Spleen (tissue), 11 donors: Measurements from ENCODE around the gene SLAMF9. TPM values are rescaled to one million over a fixed set of nuclear protein-coding genes. Genes with fewer than 3 reads are reported as not detected.

Source experiments
- DNase-seq: peaks from one replicate; pipeline ENCODE4 v3.0.0-alpha.2; 2020
- H3K27ac ChIP-seq, 8 donors: fragments of 200-600 bp; sonication (generic) in 7 of 8; 1 replicate in 4 of 8; 2 replicates in 4 of 8; pipeline versions ENCODE4 v1.5.0 to v1.8.0; 2016 to 2021; ENCODE audit warnings: inconsistent platforms in 4 of 8, mild to moderate bottlenecking in 4 of 8, moderate library complexity in 1 of 8
- H3K27me3 ChIP-seq, 7 donors: fragments of 200-600 bp; sonication (generic) in 6 of 7; replicated peaks in 1 of 7; 1 replicate in 4 of 7; 2 replicates in 3 of 7; pipeline versions ENCODE4 v1.5.0 to v1.8.0; 2016 to 2021; ENCODE audit warnings: inconsistent platforms in 3 of 7, mild to moderate bottlenecking in 1 of 7
- H3K36me3 ChIP-seq, 6 donors: fragments of 200-600 bp; sonication (generic) in 5 of 6; 1 replicate in 4 of 6; 2 replicates in 2 of 6; pipeline versions ENCODE4 v1.5.0 to v1.8.0; 2016 to 2021; ENCODE audit warnings: inconsistent platforms in 2 of 6
- H3K4me1 ChIP-seq, 6 donors: fragments of 200-600 bp; sonication (generic) in 5 of 6; 1 replicate in 3 of 6; 2 replicates in 3 of 6; pipeline versions ENCODE4 v1.5.0 to v1.8.0; 2016 to 2021; ENCODE audit warnings: inconsistent platforms in 3 of 6
- H3K4me3 ChIP-seq, 8 donors: fragments of 200-600 bp; sonication (generic) in 7 of 8; 1 replicate in 4 of 8; 2 replicates in 4 of 8; pipeline versions ENCODE4 v1.5.0 to v1.8.0; 2016 to 2021; ENCODE audit warnings: inconsistent platforms in 4 of 8, mild to moderate bottlenecking in 4 of 8, moderate library complexity in 2 of 8
- H3K9me3 ChIP-seq, 8 donors: fragments of 200-600 bp; sonication (generic) in 7 of 8; 1 replicate in 4 of 8; 2 replicates in 4 of 8; pipeline versions ENCODE4 v1.5.0 to v1.8.0; 2016 to 2021; ENCODE audit warnings: inconsistent platforms in 4 of 8
- CTCF ChIP-seq, 11 experiments: fragments of 200-600 bp in 7 of 11; fragments of 450-650 bp in 4 of 11; sonication (generic) in 4 of 11; IDR thresholded peaks in 8 of 11; conservative IDR thresholded peaks in 3 of 11; 1 replicate in 7 of 11; 2 replicates in 4 of 11; pipeline versions ENCODE4 v1.4.0 to v1.8.0; 2016 to 2021; ENCODE audit warnings: antibody characterized with exemption in 11 of 11, inconsistent platforms in 4 of 11, mild to moderate bottlenecking in 1 of 11
- POLR2A ChIP-seq, 3 donors: fragments of 450-650 bp; IDR thresholded peaks; one replicate each; pipeline ENCODE4 v1.5.1; 2017; ENCODE audit warnings: antibody characterized with exemption in 3 of 3, mild to moderate bottlenecking in 1 of 3
- POLR2AphosphoS5 ChIP-seq, 3 donors: sonication (generic); formaldehyde crosslinking; IDR thresholded peaks; one replicate each; pipeline ENCODE4 v1.5.1; 2017; ENCODE audit warnings: antibody characterized with exemption in 3 of 3
- WGBS, 5 donors: extraction: QIAGEN DNeasy Blood & Tissue Kit in 3 of 5; methylation state at CpG; one replicate each; pipeline versions ENCODE4 v1.1.5 to v1.1.7; 2013 to 2018; 5-methylcytosine and 5-hydroxymethylcytosine counted together
- intact Hi-C: fragments of 100-400 bp; cut with DNase I; formaldehyde crosslinking; loops from one replicate; pipeline ENCODE4 v1.15.0; 2023; ENCODE audit warnings: low total_unique reads
- polyA plus RNA-seq, 3 donors: library from polyadenylated mRNA; stranded (reverse); fragments of 200-250 nt; gene quantifications; one replicate each; pipeline ENCODE4 v1.2.1, GENCODE V29; 2013
- total RNA-seq, 7 donors: library from RNA; depleted of rRNA in 3 of 7; stranded (reverse); fragments of >200 nt in 3 of 7; fragmentation: NEBNext Ultra II Directional in 4 of 7; extraction: Animal tissue kit (Norgen Biotek cat#: 25700) in 4 of 7; gene quantifications; one replicate each; pipeline versions ENCODE4 v1.1.0 to v1.2.1, GENCODE V29; 2016 to 2021
- donor health status: healthy with polysubstance abuse.
- donor health status: DM: no; HTN: no; CAD: no; lungs with moderate emphysema.
- donor health status: DM: no; HTN: no; CAD: no.
- donor health status: Bipolar disorder and iron deficiency.
- donor health status: healthy.
- donor health status: DM: no; HTN: no; CAD: no.
- donor health status: DM: yes; HTN: yes; CAD: no.

Gene SLAMF9
- total and polyA plus RNA-seq, 10 donors, result 0.14 to 1.3 (median 0.46) TPM; not detected in 4

- DNase-seq, result no peak
- Histone ChIP-seq H3K9me3 (no peaks in the 10 kb centered on the region), H3K27ac (no peak overlapping the region), H3K4me3 (no peak overlapping the region), H3K36me3 (no peaks in the 10 kb centered on the region), H3K4me1 (peaks cover 0 to 7% (median 0%) of the 10 kb centered on the region in 6 donors), H3K27me3 (peaks cover 0 to 44% (median 0%) of the 10 kb centered on the region in 7 donors)
- TF ChIP-seq CTCF (IDR thresholded peaks at IDR 0.05 in 8 of 11, conservative IDR thresholded peaks at IDR 0.05 in 3 of 11), result no peak
- WGBS, 5 donors, result 55 to 74% (median 66%) methylated on average over 5 to 6 of the region's 6 CpGs
- intact Hi-C loops, result no loop called here
These were observed 28.2 kb upstream of the SLAMF9 start for GRCh38 chr1:159982280-159982679.

- H3K9me3 ChIP-seq, result no peaks in the 10 kb centered on the region
- no peak overlapping the region for H3K27ac ChIP-seq
- H3K4me1 ChIP-seq, result peaks cover 0 to under 1% (median 0%) of the 10 kb centered on the region in 6 donors
- no peak for DNase-seq
- intact Hi-C loops, result no loop called here
- H3K36me3 ChIP-seq, result no peaks in the 10 kb centered on the region
- peaks cover 0 to 44% (median 0%) of the 10 kb centered on the region in 7 donors for H3K27me3 ChIP-seq
- TF ChIP-seq POLR2AphosphoS5 (IDR thresholded peaks at IDR 0.05) (no peak), POLR2A (IDR thresholded peaks at IDR 0.05) (no peak), CTCF (IDR thresholded peaks at IDR 0.05 in 8 of 11, conservative IDR thresholded peaks at IDR 0.05 in 3 of 11) (no peak)
- no peak overlapping the region for H3K4me3 ChIP-seq
- 92 to 97% (median 93%) methylated on average over 5 to 6 of the region's 6 CpGs for WGBS, 5 donors
These were observed 27.5 kb upstream of the SLAMF9 start for GRCh38 chr1:159981351-159982055.

- Histone ChIP-seq H3K4me3 (no peak overlapping the region), H3K9me3 (no peaks in the 10 kb centered on the region), H3K4me1 (no peaks in the 10 kb centered on the region), H3K36me3 (no peaks in the 10 kb centered on the region), H3K27ac (no peak overlapping the region), H3K27me3 (peaks cover 0 to 41% (median 0%) of the 10 kb centered on the region in 7 donors)
- DNase-seq, result no peak
- 92 to 99% (median 93%) methylated on average over 7 of the region's 7 CpGs for WGBS, 5 donors
- TF ChIP-seq POLR2AphosphoS5 (IDR thresholded peaks at IDR 0.05) (no peak), CTCF (IDR thresholded peaks at IDR 0.05 in 8 of 11, conservative IDR thresholded peaks at IDR 0.05 in 3 of 11) (no peak), POLR2A (IDR thresholded peaks at IDR 0.05) (no peak)
- intact Hi-C loops, result no loop called here
These were observed 26.7 kb upstream of the SLAMF9 start for GRCh38 chr1:159980786-159981185.

GRCh38 chr1:159980076-159980475, 26.0 kb upstream of the SLAMF9 start:
- Histone ChIP-seq H3K4me1 (no peaks in the 10 kb centered on the region), H3K4me3 (no peak overlapping the region), H3K9me3 (no peaks in the 10 kb centered on the region), H3K27ac (no peak overlapping the region), H3K36me3 (no peaks in the 10 kb centered on the region), H3K27me3 (peaks cover 0 to 43% (median 0%) of the 10 kb centered on the region in 7 donors)
- TF ChIP-seq CTCF (IDR thresholded peaks at IDR 0.05 in 8 of 11, conservative IDR thresholded peaks at IDR 0.05 in 3 of 11), result no peak
- no peak for TF ChIP-seq POLR2AphosphoS5 (IDR thresholded peaks at IDR 0.05)
- TF ChIP-seq POLR2A (IDR thresholded peaks at IDR 0.05), result no peak
- WGBS, 5 donors, result 66 to 75% (median 74%) methylated on average over 6 of the region's 6 CpGs
- intact Hi-C loops, result no loop called here
- no peak for DNase-seq
